GM10248 (cell line): ENCODE data around the gene PGLYRP2.

Source experiments
- CTCF ChIA-PET: fragments of 300-600 bp; sonication (Branson Sonifier 250); formaldehyde crosslinking; extraction: SDS; loops from one replicate; lab custom pipeline; 2021; ENCODE audit warnings: antibody characterized with exemption; lab: Yijun Ruan, JAX
- POLR2A ChIA-PET: fragments of 350-650 bp; sonication (Branson Sonifier 250); formaldehyde crosslinking; extraction: SDS; loops from one replicate; lab custom pipeline; 2020; ENCODE audit warnings: antibody characterized with exemption; lab: Yijun Ruan, JAX
- DNase-seq: peaks from one replicate; pipeline ENCODE4 v3.0.0; 2012; ENCODE audit errors: extremely low spot score
- TF ChIP-seq, protein P1 (sequence below): IDR thresholded peaks from 2 replicates; pipeline ENCODE4 v1.5.1; 2012; ENCODE audit warnings: mild to moderate bottlenecking, low read depth; ENCODE audit errors: extremely low read depth, missing control alignments, control extremely low read depth

The PGLYRP2 gene

DNA sequence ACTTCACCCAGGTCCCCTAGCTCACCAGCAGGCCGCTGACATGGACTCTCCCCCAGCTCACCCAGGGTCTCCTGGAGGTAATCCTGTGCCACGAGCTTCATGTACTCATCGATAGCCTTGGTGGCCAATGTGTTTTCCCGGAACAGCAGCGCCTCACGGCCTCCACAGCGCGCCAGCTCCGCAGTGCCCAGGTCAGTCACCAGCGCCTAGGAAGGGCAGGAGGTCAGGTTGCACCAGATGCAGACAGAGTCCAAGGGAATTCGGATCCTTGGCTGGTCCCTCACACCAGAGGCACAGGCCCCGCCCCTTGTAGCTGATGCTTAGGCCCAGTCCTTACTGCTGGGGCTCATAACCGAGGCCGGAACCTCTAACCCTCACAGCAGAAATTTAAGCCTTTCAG lies 22.9 kb downstream of the PGLYRP2 start:
- DNase-seq: no peak
- TF ChIP-seq, protein P1, sequence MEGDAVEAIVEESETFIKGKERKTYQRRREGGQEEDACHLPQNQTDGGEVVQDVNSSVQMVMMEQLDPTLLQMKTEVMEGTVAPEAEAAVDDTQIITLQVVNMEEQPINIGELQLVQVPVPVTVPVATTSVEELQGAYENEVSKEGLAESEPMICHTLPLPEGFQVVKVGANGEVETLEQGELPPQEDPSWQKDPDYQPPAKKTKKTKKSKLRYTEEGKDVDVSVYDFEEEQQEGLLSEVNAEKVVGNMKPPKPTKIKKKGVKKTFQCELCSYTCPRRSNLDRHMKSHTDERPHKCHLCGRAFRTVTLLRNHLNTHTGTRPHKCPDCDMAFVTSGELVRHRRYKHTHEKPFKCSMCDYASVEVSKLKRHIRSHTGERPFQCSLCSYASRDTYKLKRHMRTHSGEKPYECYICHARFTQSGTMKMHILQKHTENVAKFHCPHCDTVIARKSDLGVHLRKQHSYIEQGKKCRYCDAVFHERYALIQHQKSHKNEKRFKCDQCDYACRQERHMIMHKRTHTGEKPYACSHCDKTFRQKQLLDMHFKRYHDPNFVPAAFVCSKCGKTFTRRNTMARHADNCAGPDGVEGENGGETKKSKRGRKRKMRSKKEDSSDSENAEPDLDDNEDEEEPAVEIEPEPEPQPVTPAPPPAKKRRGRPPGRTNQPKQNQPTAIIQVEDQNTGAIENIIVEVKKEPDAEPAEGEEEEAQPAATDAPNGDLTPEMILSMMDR: no peak
- POLR2A ChIA-PET: interaction anchor here (1.3 kb wide), 1 partner anchor 37 kb away, joined by 3 read pairs; the partner anchor contains the start of gene AKAP8L
- CTCF ChIA-PET: interaction anchor here (1.3 to 1.5 kb wide), 2 partner anchors 10 to 39 kb away, joined by 3 to 4 read pairs; no protein-coding TSS in a partner anchor

DNA sequence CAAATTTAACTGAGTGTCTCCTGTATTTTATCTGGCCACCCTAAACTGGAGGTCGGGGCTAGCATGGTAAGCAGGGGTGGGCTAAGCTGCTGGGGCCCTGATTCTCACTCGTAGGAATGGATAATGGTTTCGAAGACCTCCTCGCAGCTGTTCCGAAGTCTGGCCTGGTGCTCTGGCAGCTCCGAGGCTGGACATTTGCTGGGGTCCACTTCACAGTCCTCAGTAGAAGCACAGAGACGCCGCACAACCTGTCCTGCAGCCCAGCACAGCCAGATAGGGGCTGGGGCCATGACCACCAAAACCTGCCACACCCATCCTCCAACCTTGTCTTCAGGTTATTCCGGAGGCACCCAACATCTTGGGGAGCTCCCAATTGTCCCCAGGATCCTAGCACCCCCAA lies 23.3 kb downstream of the PGLYRP2 start:
- POLR2A ChIA-PET: interaction anchor here (1.3 kb wide), 1 partner anchor 37 kb away, joined by 3 read pairs; the partner anchor contains the start of gene AKAP8L
- TF ChIP-seq, protein P1: no peak
- DNase-seq: no peak
- CTCF ChIA-PET: interaction anchor here (1.3 kb wide), 1 partner anchor 39 kb away, joined by 4 read pairs; no protein-coding TSS in a partner anchor

DNA sequence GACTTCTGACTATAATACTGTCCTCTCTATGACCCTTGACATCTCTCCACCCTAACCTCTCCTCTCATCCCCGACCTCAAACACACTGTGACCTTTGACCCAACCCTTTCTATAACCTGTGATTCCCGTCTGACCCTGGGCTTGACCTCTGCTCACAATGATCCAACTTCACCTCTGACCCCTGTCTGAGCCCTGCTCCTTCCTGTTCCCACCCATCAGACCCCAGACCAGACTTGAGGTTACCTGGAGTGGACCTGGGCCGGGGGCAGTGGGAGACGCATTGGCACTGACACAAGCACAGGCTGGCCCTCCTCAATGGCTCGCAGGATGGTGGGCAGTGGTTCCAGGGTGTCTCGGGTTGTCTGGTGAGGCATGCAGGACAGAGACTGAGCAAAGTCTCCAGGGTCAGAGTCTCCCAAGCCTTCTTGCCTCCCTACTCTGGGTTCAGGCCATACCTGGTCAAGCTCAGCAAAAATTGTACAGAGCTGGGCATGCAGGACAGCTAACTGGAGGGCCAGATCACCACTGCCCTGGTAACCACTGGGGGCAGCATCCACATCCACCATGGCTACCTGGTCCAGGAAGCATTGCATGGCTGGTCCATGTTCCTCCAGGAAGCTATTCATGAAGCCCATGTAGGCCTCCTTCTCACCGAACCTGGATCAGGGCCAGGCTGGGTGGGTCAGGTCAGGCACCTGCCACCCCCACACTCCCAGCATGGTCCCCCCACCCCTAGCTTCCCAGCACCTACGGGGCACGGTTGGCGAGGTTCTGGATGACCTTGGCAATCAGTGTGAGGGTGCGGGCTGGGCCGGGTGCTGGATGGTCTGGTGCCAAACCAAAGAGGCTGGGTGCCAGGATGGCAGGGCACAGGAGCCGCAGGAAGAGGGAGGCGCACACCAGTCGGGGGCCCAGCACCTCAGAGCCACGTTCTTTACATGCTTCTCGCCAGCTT lies 25.1 kb downstream of the PGLYRP2 start:
- TF ChIP-seq, protein P1: no peak
- CTCF ChIA-PET: interaction anchor here (1.7 kb wide), 1 partner anchor 12 kb away, joined by 3 read pairs; no protein-coding TSS in a partner anchor
- POLR2A ChIA-PET: no interaction called here
- DNase-seq: no peak

DNA sequence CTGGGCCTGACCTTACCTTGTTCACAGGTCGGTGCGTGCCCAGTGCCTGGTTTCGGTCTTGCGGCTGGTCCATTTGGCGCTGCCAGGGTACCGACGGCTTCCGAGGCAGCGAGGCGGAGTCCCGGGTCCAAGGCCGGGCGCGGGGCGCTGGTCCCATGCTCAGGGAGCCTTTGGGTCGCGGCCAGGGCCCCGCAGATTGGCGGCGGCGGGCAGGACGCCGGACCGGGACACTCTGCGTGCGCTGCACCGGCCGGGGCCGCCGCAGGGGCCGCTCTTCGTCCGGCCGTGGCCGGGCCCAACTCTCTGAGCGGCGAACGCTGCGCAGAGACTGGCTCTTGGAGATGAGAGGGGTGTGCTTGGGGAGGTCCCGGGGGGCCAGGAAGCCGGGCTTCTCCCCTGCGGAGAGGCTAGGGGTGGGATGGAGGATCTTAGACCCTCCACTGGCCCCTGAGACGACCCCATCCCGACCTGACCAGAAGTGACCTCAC lies 26.2 kb downstream of the PGLYRP2 start:
- POLR2A ChIA-PET: interaction anchor here (1.5 kb wide), 1 partner anchor 34 kb away, joined by 4 read pairs; the partner anchor contains the start of gene AKAP8L
- DNase-seq: no peak
- CTCF ChIA-PET: interaction anchor here (1.3 to 1.7 kb wide), 2 partner anchors 13 to 102 kb away, joined by 3 read pairs; no protein-coding TSS in a partner anchor
- TF ChIP-seq, protein P1: no peak

DNA sequence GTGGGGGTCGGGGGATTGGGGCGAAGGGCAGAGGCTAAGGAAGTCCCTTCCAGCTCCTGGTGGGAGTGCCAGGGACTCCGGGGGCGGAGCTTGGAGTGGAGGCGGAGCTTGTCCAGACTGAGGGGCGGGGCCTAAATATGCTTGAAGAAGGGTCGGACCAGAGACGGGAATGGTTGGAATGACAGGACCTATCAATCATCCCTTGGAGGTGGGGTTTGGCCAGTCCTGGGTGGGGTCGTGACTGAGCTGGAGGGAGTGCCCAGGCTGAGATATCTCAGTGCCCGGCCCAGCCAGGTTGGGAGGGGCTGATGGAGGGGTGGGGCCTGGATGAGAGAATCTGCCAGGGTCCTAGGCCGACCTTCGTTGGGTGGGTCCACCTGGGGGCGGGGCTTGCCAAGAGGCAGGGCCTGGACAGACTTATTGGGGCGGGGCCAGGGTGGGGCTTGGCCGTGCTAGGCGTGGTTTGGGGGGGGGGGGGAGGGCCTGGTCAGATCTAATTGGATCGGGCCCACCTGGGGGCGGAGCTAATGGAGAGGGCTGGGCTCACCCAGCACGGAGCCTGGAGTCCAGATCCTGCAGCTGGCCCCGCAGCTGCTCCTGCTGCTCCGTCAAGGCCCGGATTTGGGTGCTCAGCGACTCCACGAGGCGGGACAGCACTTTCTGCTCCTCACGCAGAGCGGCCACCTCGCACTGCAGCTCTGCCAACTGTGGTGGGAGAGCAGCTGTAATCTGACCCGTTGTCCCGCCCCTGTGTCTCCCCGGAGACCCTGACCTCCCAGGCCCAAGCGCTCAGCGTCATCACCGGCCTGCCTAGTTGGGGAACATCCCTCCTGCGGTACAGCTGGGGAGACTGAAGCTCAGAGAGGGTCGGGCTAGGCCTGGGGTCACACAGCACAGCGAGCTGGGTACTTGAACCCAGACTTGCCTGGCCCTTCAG lies 26.9 kb downstream of the PGLYRP2 start:
- CTCF ChIA-PET: interaction anchor here (0.7 to 2.0 kb wide), 5 partner anchors 11 to 103 kb away, joined by 3 to 9 read pairs (median 3); partner anchors contain the start of gene AKAP8L
- TF ChIP-seq, protein P1: no peak
- no peak for DNase-seq
- POLR2A ChIA-PET: interaction anchor here (1.5 kb wide), 1 partner anchor 33 kb away, joined by 4 read pairs; the partner anchor contains the start of gene AKAP8L
